Skeletal muscle satellite cell (primary cell): ENCODE measurements around the gene SEMA6A.

Source experiments
- H3K27me3 ChIP-seq: 2 replicates; pipeline ENCODE4 v1.7.0; 2013; ENCODE audit warnings: low read length; ENCODE audit not compliant: control insufficient read depth, insufficient read depth
- H3K36me3 ChIP-seq: 2 replicates; pipeline ENCODE4 v1.7.0; 2013; ENCODE audit warnings: mild to moderate bottlenecking, control low read depth, low read length; ENCODE audit not compliant: insufficient read depth
- H3K4me1 ChIP-seq: 2 replicates; pipeline ENCODE4 v1.7.0; 2013; ENCODE audit warnings: low read length; ENCODE audit not compliant: control insufficient read depth, insufficient read depth
- H3K4me2 ChIP-seq: 2 replicates; pipeline ENCODE4 v1.7.0; 2013; ENCODE audit warnings: mild to moderate bottlenecking, low read length
- H3K4me3 ChIP-seq: 2 replicates; pipeline ENCODE4 v1.7.0; 2013; ENCODE audit warnings: low read length
- H3K9ac ChIP-seq: 2 replicates; pipeline ENCODE4 v1.7.0; 2013; ENCODE audit warnings: mild to moderate bottlenecking, low read depth, low read length, moderate library complexity
- H3K9me3 ChIP-seq: replicated peaks from 2 replicates; pipeline ENCODE4 v1.7.0; 2013; ENCODE audit warnings: mild to moderate bottlenecking, control low read depth, low read length

The SEMA6A gene

GRCh38 chr5:116438979-116439554 is 135.6 kb downstream of the SEMA6A start:
- Histone ChIP-seq H3K9ac (no peak overlapping the region), H3K4me1 (peaks cover 10% of the 10 kb centered on the region), H3K36me3 (no peaks in the 10 kb centered on the region), H3K4me2 (no peak overlapping the region), H3K9me3 (no peaks in the 10 kb centered on the region), H3K27me3 (no peaks in the 10 kb centered on the region), H3K4me3 (no peak overlapping the region)

GRCh38 chr5:116437922-116438578 is 136.6 kb downstream of the SEMA6A start:
- H3K36me3 ChIP-seq, result no peaks in the 10 kb centered on the region
- H3K4me2 ChIP-seq, result no peak overlapping the region
- H3K9me3 ChIP-seq, result no peaks in the 10 kb centered on the region
- no peaks in the 10 kb centered on the region for H3K27me3 ChIP-seq
- no peak overlapping the region for H3K9ac ChIP-seq
- H3K4me3 ChIP-seq, result no peak overlapping the region
- peaks cover 10% of the 10 kb centered on the region for H3K4me1 ChIP-seq

GRCh38 chr5:116437351-116437705 is 137.3 kb downstream of the SEMA6A start:
- Histone ChIP-seq H3K4me3 (no peak overlapping the region), H3K27me3 (no peaks in the 10 kb centered on the region), H3K36me3 (no peaks in the 10 kb centered on the region), H3K4me2 (no peak overlapping the region), H3K4me1 (peaks cover 10% of the 10 kb centered on the region), H3K9ac (no peak overlapping the region), H3K9me3 (no peaks in the 10 kb centered on the region)

GRCh38 chr5:116436674-116437350 is 137.8 kb downstream of the SEMA6A start:
- no peak overlapping the region for H3K4me3 ChIP-seq
- H3K36me3 ChIP-seq, result no peaks in the 10 kb centered on the region
- H3K4me1 ChIP-seq, result peaks cover 5% of the 10 kb centered on the region
- H3K4me2 ChIP-seq, result no peak overlapping the region
- H3K9me3 ChIP-seq, result no peaks in the 10 kb centered on the region
- no peaks in the 10 kb centered on the region for H3K27me3 ChIP-seq
- no peak overlapping the region for H3K9ac ChIP-seq

DNA sequence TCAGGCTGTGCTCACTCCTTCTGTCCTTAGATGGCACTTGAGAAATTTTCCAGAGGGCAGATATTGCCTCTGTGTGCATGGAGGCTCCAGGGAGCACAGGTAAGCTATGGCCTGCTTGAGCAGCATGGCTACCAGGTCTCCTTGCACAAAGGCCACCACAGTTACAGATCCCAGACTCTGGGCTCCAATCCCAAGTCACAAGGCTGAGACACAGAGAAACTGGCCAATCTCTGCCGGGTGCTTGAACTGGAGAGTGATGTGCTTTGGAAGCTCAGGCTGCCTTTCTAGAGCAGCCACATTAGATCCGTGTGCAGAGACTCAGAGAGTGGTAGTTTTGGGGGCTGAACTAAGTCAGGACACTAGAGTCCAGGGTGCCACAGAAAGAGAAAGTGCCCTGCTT is 145.7 kb downstream of the SEMA6A start:
- no peaks in the 10 kb centered on the region for H3K9me3 ChIP-seq
- H3K27me3 ChIP-seq, result no peaks in the 10 kb centered on the region
- H3K36me3 ChIP-seq, result no peaks in the 10 kb centered on the region
- no peaks in the 10 kb centered on the region for H3K4me1 ChIP-seq
- H3K4me3 ChIP-seq, result no peak overlapping the region
- no peak overlapping the region for H3K9ac ChIP-seq
- H3K4me2 ChIP-seq, result no peak overlapping the region

GRCh38 chr5:116428413-116428812 is 146.2 kb downstream of the SEMA6A start:
- Histone ChIP-seq H3K27me3 (no peaks in the 10 kb centered on the region), H3K9ac (no peak overlapping the region), H3K9me3 (no peaks in the 10 kb centered on the region), H3K4me2 (no peak overlapping the region), H3K4me3 (no peak overlapping the region), H3K4me1 (no peaks in the 10 kb centered on the region), H3K36me3 (no peaks in the 10 kb centered on the region)

DNA sequence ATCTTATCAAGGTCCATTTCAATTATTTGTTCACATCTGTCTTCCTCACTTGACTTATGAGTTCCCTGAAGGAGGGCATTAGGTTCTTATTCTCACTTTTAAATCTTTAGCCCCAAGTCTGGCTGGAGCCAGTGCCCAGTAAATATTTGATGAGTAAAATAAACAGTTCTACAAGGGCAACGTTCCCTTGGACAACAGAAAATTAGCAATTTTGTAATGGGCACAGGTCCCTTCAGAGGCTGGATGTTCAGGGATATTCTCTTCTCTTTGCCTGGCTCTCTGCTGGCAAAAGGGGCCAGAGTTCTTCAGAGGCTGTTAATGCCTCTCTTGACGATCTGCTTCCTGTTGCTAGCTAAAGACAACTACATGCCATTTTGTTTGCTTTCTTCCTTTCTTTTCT is 149.7 kb downstream of the SEMA6A start:
- Histone ChIP-seq H3K4me2 (no peak overlapping the region), H3K27me3 (no peaks in the 10 kb centered on the region), H3K9me3 (no peaks in the 10 kb centered on the region), H3K9ac (no peak overlapping the region), H3K36me3 (no peaks in the 10 kb centered on the region), H3K4me1 (no peaks in the 10 kb centered on the region), H3K4me3 (no peak overlapping the region)

DNA sequence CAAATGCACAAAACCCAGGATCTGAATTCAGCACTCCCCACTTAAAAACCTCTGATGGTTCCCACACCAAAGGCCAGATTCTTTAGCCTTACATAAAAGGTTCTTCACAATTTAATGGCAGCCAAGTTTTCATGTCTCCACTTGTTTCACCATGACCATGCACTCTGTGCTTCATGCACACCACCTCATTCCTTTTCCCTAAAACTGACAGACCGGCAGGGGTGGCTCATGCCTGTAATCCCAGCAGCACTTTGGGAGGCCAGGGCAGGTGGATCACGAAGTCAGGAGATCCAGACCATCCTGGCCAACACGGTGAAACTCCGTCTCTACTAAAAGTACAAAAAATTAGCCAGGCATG is 150.4 kb downstream of the SEMA6A start:
- no peaks in the 10 kb centered on the region for H3K9me3 ChIP-seq
- no peak overlapping the region for H3K9ac ChIP-seq
- H3K4me1 ChIP-seq, result no peaks in the 10 kb centered on the region
- H3K4me2 ChIP-seq, result no peak overlapping the region
- H3K36me3 ChIP-seq, result no peaks in the 10 kb centered on the region
- H3K27me3 ChIP-seq, result no peaks in the 10 kb centered on the region
- H3K4me3 ChIP-seq, result no peak overlapping the region

DNA sequence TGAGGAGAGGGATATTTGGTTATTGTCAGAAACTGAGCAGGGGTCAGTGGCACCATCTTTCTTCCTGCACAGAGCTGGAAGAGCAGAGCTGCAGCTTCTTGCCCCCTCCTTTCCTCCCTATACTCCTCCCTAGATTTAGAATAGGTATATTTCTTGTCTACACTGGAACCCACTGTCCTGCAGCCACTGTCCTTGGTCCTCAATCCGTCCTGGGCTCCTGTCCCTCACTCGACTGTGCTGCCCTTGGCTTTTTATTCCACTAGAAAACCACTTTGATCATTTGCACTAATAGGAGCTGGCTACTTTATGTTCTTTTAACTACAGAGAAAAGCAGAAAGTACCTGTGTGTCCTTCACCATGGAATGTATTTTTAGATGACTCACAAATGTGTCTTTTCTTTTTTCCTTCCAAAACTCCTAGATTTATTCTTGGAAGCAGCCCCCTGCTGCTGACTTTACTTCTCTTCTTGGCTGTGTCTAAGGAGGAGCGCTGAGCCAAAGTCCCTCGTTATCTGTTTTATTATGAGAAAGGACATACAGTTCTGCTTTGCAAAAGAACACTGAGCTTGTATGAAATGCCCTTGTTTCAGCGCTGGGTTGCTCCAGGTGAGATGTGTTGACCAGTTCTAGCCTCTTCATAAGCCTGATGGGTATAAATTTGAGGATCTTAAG is 150.9 kb downstream of the SEMA6A start:
- H3K4me1 ChIP-seq, result no peaks in the 10 kb centered on the region
- H3K4me3 ChIP-seq, result no peak overlapping the region
- no peaks in the 10 kb centered on the region for H3K27me3 ChIP-seq
- H3K9me3 ChIP-seq, result no peaks in the 10 kb centered on the region
- no peak overlapping the region for H3K9ac ChIP-seq
- H3K4me2 ChIP-seq, result no peak overlapping the region
- no peaks in the 10 kb centered on the region for H3K36me3 ChIP-seq

- Histone ChIP-seq H3K4me2 (no peak overlapping the region), H3K9ac (no peak overlapping the region), H3K36me3 (no peaks in the 10 kb centered on the region), H3K27me3 (no peaks in the 10 kb centered on the region), H3K9me3 (no peaks in the 10 kb centered on the region), H3K4me1 (no peaks in the 10 kb centered on the region), H3K4me3 (no peak overlapping the region)
Measured at GRCh38 chr5:116423141-116423540, 151.5 kb downstream of the SEMA6A start.

GRCh38 chr5:116421080-116421629 is 153.5 kb downstream of the SEMA6A start:
- H3K4me2 ChIP-seq, result no peak overlapping the region

More at GRCh38 chr5:116421080-116421629, 153.5 kb downstream of the SEMA6A start:
- Histone ChIP-seq H3K9me3 (no peaks in the 10 kb centered on the region), H3K4me1 (no peaks in the 10 kb centered on the region), H3K4me3 (no peak overlapping the region), H3K9ac (no peak overlapping the region), H3K36me3 (no peaks in the 10 kb centered on the region), H3K27me3 (no peaks in the 10 kb centered on the region)
